ENCODE data around the gene NFIA.

DNA sequence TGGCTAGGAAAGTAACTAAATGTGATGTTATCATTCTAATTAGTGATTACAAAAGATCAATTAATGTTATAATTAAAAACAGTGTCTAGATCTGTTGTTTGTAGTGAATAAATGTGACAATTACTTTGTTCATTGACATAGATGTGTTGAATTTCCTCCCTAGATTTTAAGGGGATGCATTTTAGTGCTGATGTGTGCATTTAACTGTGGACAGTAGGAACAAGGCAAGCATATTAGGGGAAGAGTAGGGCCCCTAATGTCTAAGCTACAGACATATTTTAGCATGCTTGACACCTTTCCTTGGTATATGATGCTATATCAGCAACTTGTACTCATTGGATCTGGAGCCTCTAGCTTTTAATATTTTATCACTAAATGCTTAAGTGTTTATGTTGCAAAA, 48.9 kb downstream of the NFIA start:
- TF ChIP-seq CTCF (IDR thresholded peaks at IDR 0.05) (no peak), EZH2 (IDR thresholded peaks at IDR 0.05; ENCODE audit: borderline replicate concordance, insufficient read depth, low read depth, low read length, poor library complexity, severe bottlenecking) (no peak)

All from B cell (primary cell).